H1 (cell line): ENCODE results near the gene SH3RF3. TPM values are rescaled to one million over a fixed set of nuclear protein-coding genes. Genes with fewer than 3 reads are reported as not detected.

ENCODE experiments used
- CTCF ChIA-PET: fragments of 300-600 bp; sonication (Branson Sonifier 250); formaldehyde crosslinking; loops from one replicate; lab custom pipeline; 2021; ENCODE audit not compliant: partially characterized antibody; lab: Charles Lee
- POLR2A ChIA-PET: fragments of 300-600 bp; sonication (Branson Sonifier 250); formaldehyde crosslinking; loops from one replicate; lab custom pipeline; 2021; ENCODE audit warnings: inconsistent platforms; ENCODE audit not compliant: partially characterized antibody; lab: Charles Lee
- DNase-seq, 2 experiments: peaks; one replicate each; pipeline versions ENCODE4 v3.0.0 to v3.0.0-alpha.2; 2010 to 2022; ENCODE audit warnings: low spot score in 2 of 2, low read depth in 1 of 2, mixed read lengths in 1 of 2
- FAIRE-seq: peaks from 2 replicates; lab custom pipeline; 2011; peaks lifted over from hg19 to GRCh38; lab: Jason Lieb, UNC
- H2AFZ ChIP-seq: 2 replicates; pipeline ENCODE4 v1.8.1; 2012; ENCODE audit warnings: low read length, inconsistent platforms
- H2AK5ac ChIP-seq: 2 replicates; pipeline ENCODE4 v1.6.1; 2013; ENCODE audit warnings: low read depth, low read length
- H2BK120ac ChIP-seq: replicated peaks from 2 replicates; pipeline ENCODE3; 2013; ENCODE audit warnings: low read depth, low read length, inconsistent platforms
- H2BK12ac ChIP-seq: 2 replicates; pipeline ENCODE4 v1.6.1; 2013; ENCODE audit warnings: low read depth, low read length
- H2BK15ac ChIP-seq: 2 replicates; pipeline ENCODE4 v1.6.1; 2013; ENCODE audit warnings: low read length
- H2BK20ac ChIP-seq: 2 replicates; pipeline ENCODE4 v1.6.1; 2013; ENCODE audit warnings: low read length
- H2BK5ac ChIP-seq: 2 replicates; pipeline ENCODE4 v1.6.1; 2013; ENCODE audit warnings: low read depth, low read length
- H3K14ac ChIP-seq: 2 replicates; pipeline ENCODE4 v1.6.1; 2013; ENCODE audit warnings: inconsistent platforms; ENCODE audit not compliant: insufficient read length
- H3K18ac ChIP-seq: 2 replicates; pipeline ENCODE4 v1.6.1; 2013; ENCODE audit warnings: low read length; ENCODE audit errors: extremely low read depth
- H3K23ac ChIP-seq: 2 replicates; pipeline ENCODE4 v1.6.1; 2013; ENCODE audit warnings: inconsistent platforms; ENCODE audit not compliant: insufficient read length
- H3K23me2 ChIP-seq: 2 replicates; pipeline ENCODE4 v1.6.1; 2013; ENCODE audit warnings: low read depth, low read length
- H3K27ac ChIP-seq: 2 replicates; pipeline ENCODE4 v1.6.1; 2011; ENCODE audit warnings: low read depth, low read length, inconsistent platforms
- H3K27me3 ChIP-seq, 4 experiments: replicated peaks in 1 of 4; 1 replicate in 1 of 4; 2 replicates in 3 of 4; pipeline versions ENCODE4 v1.6.1 to v1.8.1; 2011 to 2013; ENCODE audit warnings: low read length in 3 of 4, mild to moderate bottlenecking in 3 of 4, inconsistent platforms in 2 of 4, mixed read lengths in 2 of 4, moderate library complexity in 1 of 4; ENCODE audit not compliant: control insufficient read depth in 3 of 4, insufficient read depth in 3 of 4; ENCODE audit errors: extremely low read depth in 1 of 4
- H3K36me3 ChIP-seq, 4 experiments: 2 replicates each; pipeline versions ENCODE4 v1.6.1 to v1.8.1; 2011 to 2013; ENCODE audit warnings: mild to moderate bottlenecking in 4 of 4, low read length in 3 of 4, moderate library complexity in 2 of 4, control low read depth in 1 of 4, inconsistent platforms in 1 of 4; ENCODE audit not compliant: insufficient read depth in 4 of 4, control insufficient read depth in 2 of 4
- H3K4ac ChIP-seq: replicated peaks from 2 replicates; pipeline ENCODE3; 2013; ENCODE audit warnings: low read length, low read depth, mixed read lengths, inconsistent platforms; ENCODE audit not compliant: insufficient read length
- H3K4me1 ChIP-seq, 4 experiments: replicated peaks in 1 of 4; 1 replicate in 1 of 4; 2 replicates in 3 of 4; pipeline versions ENCODE4 v1.6.1 to v1.8.1; 2011 to 2013; ENCODE audit warnings: low read length in 3 of 4, inconsistent platforms in 2 of 4, mixed read lengths in 1 of 4; ENCODE audit not compliant: insufficient read depth in 4 of 4, control insufficient read depth in 3 of 4
- H3K4me2 ChIP-seq, 2 experiments: 2 replicates each; pipeline versions ENCODE4 v1.6.1 to v1.8.1; 2011 to 2013; ENCODE audit warnings: low read depth in 2 of 2, low read length in 2 of 2, control low read depth in 1 of 2, inconsistent platforms in 1 of 2, mild to moderate bottlenecking in 1 of 2; ENCODE audit not compliant: insufficient read depth in 1 of 2
- H3K4me3 ChIP-seq, 4 experiments: fragments of 200-600, 300-600 bp in 1 of 4; sonication (generic), shearing (Covaris generic), sonication (Bioruptor Twin) in 1 of 4; 2 replicates each; pipeline versions ENCODE4 v1.5.1 to v1.8.1; 2011 to 2016; ENCODE audit warnings: low read length in 4 of 4, low read depth in 3 of 4, control low read depth in 2 of 4, inconsistent platforms in 2 of 4, mild to moderate bottlenecking in 2 of 4, mixed read lengths in 1 of 4, moderate library complexity in 1 of 4; ENCODE audit not compliant: insufficient read depth in 2 of 4; ENCODE audit errors: extremely low read depth in 1 of 4
- H3K56ac ChIP-seq: replicated peaks from 2 replicates; pipeline ENCODE3; 2013; ENCODE audit warnings: low read depth, mild to moderate bottlenecking, mixed read lengths, low read length, inconsistent platforms; ENCODE audit not compliant: insufficient read length
- H3K79me1 ChIP-seq: 2 replicates; pipeline ENCODE4 v1.6.1; 2013; ENCODE audit warnings: low read depth, low read length, control low read depth
- H3K79me2 ChIP-seq, 2 experiments: 2 replicates each; pipeline versions ENCODE4 v1.6.1 to v1.8.1; 2012 to 2013; ENCODE audit warnings: low read length in 2 of 2, mild to moderate bottlenecking in 2 of 2, inconsistent platforms in 1 of 2; ENCODE audit not compliant: insufficient read depth in 2 of 2, control insufficient read depth in 1 of 2
- H3K9ac ChIP-seq, 4 experiments: replicated peaks in 1 of 4; 1 replicate in 1 of 4; 2 replicates in 3 of 4; pipeline versions ENCODE4 v1.6.1 to v1.8.1; 2011 to 2013; ENCODE audit warnings: low read depth in 3 of 4, low read length in 3 of 4, control low read depth in 2 of 4, mild to moderate bottlenecking in 2 of 4, moderate library complexity in 2 of 4, inconsistent platforms in 1 of 4; ENCODE audit errors: extremely low read depth in 1 of 4
- H3K9me3 ChIP-seq, 2 experiments: 2 replicates each; pipeline versions ENCODE4 v1.6.1 to v1.8.1; 2012 to 2013; ENCODE audit warnings: mild to moderate bottlenecking in 2 of 2, moderate library complexity in 2 of 2, control low read depth in 1 of 2, inconsistent platforms in 1 of 2, low read depth in 1 of 2, low read length in 1 of 2, mixed read lengths in 1 of 2; ENCODE audit not compliant: insufficient read depth in 2 of 2
- H4K20me1 ChIP-seq, 2 experiments: replicated peaks in 1 of 2; 2 replicates each; pipeline versions ENCODE3 to v1.8.1; 2011 to 2013; ENCODE audit warnings: inconsistent platforms in 2 of 2, low read length in 2 of 2, mild to moderate bottlenecking in 1 of 2; ENCODE audit not compliant: insufficient read depth in 2 of 2, control insufficient read depth in 1 of 2
- H4K5ac ChIP-seq: 2 replicates; pipeline ENCODE4 v1.6.1; 2013; ENCODE audit warnings: low read length, low read depth, mixed read lengths, inconsistent platforms; ENCODE audit not compliant: insufficient read length
- H4K8ac ChIP-seq: 2 replicates; pipeline ENCODE4 v1.8.0; 2013; ENCODE audit warnings: mild to moderate bottlenecking, moderate library complexity, low read length, inconsistent platforms; ENCODE audit not compliant: insufficient read depth; ENCODE audit errors: extremely low read depth
- H4K91ac ChIP-seq: replicated peaks from 2 replicates; pipeline ENCODE3; 2013; ENCODE audit warnings: low read length, mixed read lengths, inconsistent platforms; ENCODE audit not compliant: insufficient read length
- CHD1 ChIP-seq: IDR thresholded peaks from 2 replicates; pipeline ENCODE4 v1.6.1; 2012; ENCODE audit warnings: low read depth, low read length, improper control_type of control experiment
- CREB1 ChIP-seq: IDR thresholded peaks from 2 replicates; pipeline ENCODE4 v1.6.1; 2012; ENCODE audit warnings: inconsistent platforms
- EP300 ChIP-seq, 2 experiments: IDR thresholded peaks; 1 replicate in 1 of 2; 2 replicates in 1 of 2; pipeline ENCODE4 v1.6.1; 2011 to 2012; ENCODE audit warnings: low read depth in 2 of 2, low read length in 2 of 2, mild to moderate bottlenecking in 2 of 2, borderline replicate concordance in 1 of 2, inconsistent platforms in 1 of 2, moderate library complexity in 1 of 2
- KDM1A ChIP-seq: fragments of 200-600, 300-600 bp; sonication (generic); IDR thresholded peaks from 2 replicates; pipeline ENCODE4 v1.7.1; 2016; ENCODE audit warnings: mild to moderate bottlenecking, low read length, borderline replicate concordance
- KDM4A ChIP-seq: IDR thresholded peaks from one replicate; pipeline ENCODE4 v1.7.1; 2012; ENCODE audit warnings: low read depth, mild to moderate bottlenecking, moderate library complexity, low read length, inconsistent platforms; ENCODE audit not compliant: severe bottlenecking
- PHF8 ChIP-seq: fragments of 200-600 bp; sonication (generic); conservative IDR thresholded peaks from 2 replicates; pipeline ENCODE4 v1.7.1; 2012; ENCODE audit warnings: low read depth, mild to moderate bottlenecking, inconsistent platforms, low read length, moderate library complexity
- POLR2A ChIP-seq, 2 experiments: IDR thresholded peaks; 1 replicate in 1 of 2; 2 replicates in 1 of 2; pipeline ENCODE4 v1.6.1; 2011; ENCODE audit warnings: low read depth in 2 of 2, low read length in 2 of 2, mild to moderate bottlenecking in 2 of 2; ENCODE audit errors: control extremely low read depth in 1 of 2
- RAD21 ChIP-seq, 2 experiments: IDR thresholded peaks in 1 of 2; conservative IDR thresholded peaks in 1 of 2; 2 replicates each; pipeline ENCODE4 v1.6.1; 2011; ENCODE audit warnings: low read depth in 2 of 2, low read length in 2 of 2, improper control_type of control experiment in 1 of 2, inconsistent platforms in 1 of 2, mild to moderate bottlenecking in 1 of 2, moderate library complexity in 1 of 2
- SRF ChIP-seq: IDR thresholded peaks from 2 replicates; pipeline ENCODE4 v1.6.1; 2011; ENCODE audit warnings: mild to moderate bottlenecking, low read depth, low read length, moderate library complexity
- WGBS, 2 experiments: shearing (Covaris generic) in 1 of 2; methylation state at CpG; one replicate each; pipeline versions ENCODE4 v1.1.6 to v1.1.7; 2013 to 2015; ENCODE audit warnings: low lambda C conversion rate in 2 of 2, mixed read lengths in 2 of 2, inconsistent platforms in 1 of 2, low coverage in 1 of 2, missing lambda C conversion rate in 1 of 2; ENCODE audit not compliant: insufficient replicate concordance in 2 of 2, insufficient coverage in 1 of 2, insufficient read length in 1 of 2; ENCODE audit errors: extremely low coverage in 1 of 2, missing lambda C conversion rate in 1 of 2; 5-methylcytosine and 5-hydroxymethylcytosine counted together
- polyA plus RNA-seq, 7 experiments: library from polyadenylated mRNA; depleted of rRNA in 3 of 7; stranded (reverse) in 5 of 7; unstranded in 2 of 7; fragments of >200 nt in 5 of 7; fragments of 200-250 nt in 2 of 7; gene quantifications; 1 replicate in 5 of 7; 2 replicates in 1 of 7; 4 replicates in 1 of 7; pipeline versions ENCODE4 v1.2.1 to v1.2.3, GENCODE V29; 2011 to 2013; ENCODE audit warnings: missing spikeins in 2 of 7, mixed read lengths in 2 of 7
- total RNA-seq: library from RNA; stranded (reverse); fragmentation: NEBNext Ultra II Directional; extraction: Animal tissue kit (Norgen Biotek cat#: 25700); gene quantifications from 2 replicates; pipeline ENCODE4 v1.2.1, GENCODE V29; 2021
- TF ChIP-seq, protein P1 (sequence below), 3 experiments: IDR thresholded peaks; 1 replicate in 2 of 3; 2 replicates in 1 of 3; pipeline versions ENCODE4 v1.5.1 to v1.6.1; 2011; ENCODE audit warnings: low read length in 3 of 3, mild to moderate bottlenecking in 3 of 3, inconsistent platforms in 2 of 3, low read depth in 1 of 3, moderate library complexity in 1 of 3; ENCODE audit not compliant: insufficient read depth in 1 of 3; ENCODE audit errors: control extremely low read depth in 1 of 3

The SH3RF3 gene
- total and polyA plus RNA-seq, 2 of the 8 experiments (the other 6 are each of a cell fraction or from before 2014, with no cell fraction given) = 0.11 to 0.65 TPM

DNA sequence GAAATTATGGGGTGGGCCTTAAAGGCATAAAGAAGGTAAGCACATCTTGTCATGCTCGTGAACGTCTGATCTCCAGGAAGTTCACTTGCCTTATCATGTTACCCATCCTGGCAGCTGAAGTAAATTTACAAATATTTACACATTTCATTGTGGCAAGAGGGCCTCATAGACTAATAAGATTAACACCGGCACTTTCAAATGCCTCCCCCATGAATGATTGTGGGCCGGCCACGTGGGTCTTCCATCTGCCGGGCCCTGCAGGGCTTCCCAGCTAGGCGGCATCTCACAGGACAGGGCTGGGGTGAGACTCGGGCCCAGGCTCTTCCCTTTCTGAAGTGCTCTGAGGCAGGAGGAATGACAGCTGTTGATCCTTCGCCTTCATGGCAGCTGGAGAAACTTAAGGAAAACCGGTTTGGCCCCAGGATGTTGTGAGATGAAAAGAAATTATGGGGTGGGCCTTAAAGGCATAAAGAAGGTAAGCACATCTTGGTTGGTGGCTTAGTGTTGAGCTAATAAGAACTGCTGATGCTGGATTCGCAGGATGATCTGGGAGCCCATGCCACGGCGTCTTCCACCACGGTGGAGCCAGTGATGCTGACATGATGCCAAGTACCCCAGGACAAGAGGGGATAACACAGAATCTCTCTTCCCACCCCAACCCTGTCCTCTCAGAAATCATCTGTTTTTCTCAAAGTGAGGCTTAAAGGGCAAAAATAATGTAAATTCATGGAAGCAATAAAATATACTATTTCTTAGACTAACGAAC, 308.5 kb downstream of the SH3RF3 start:
- Histone ChIP-seq H2AFZ (no peak overlapping the region), H4K8ac (no peak overlapping the region), H3K27me3 (no peaks in the 10 kb centered on the region), H3K4me1 (no peaks in the 10 kb centered on the region), H4K91ac (no peak overlapping the region), H2AK5ac (no peak overlapping the region), H3K23ac (no peak overlapping the region), H3K18ac (no peak overlapping the region), H4K5ac (no peak overlapping the region), H2BK15ac (no peak overlapping the region), H3K4me3 (no peak overlapping the region), H2BK5ac (no peak overlapping the region), H3K27ac (no peak overlapping the region), H3K4me2 (no peak overlapping the region), H3K56ac (no peak overlapping the region), H3K79me1 (no peaks in the 10 kb centered on the region), H3K4ac (no peak overlapping the region), H3K79me2 (no peaks in the 10 kb centered on the region), H4K20me1 (no peaks in the 10 kb centered on the region), H3K36me3 (no peaks in the 10 kb centered on the region), H3K9me3 (peaks cover 5 to 7% of the 10 kb centered on the region in 2 experiments; a peak in 3 of 4 replicates), H2BK20ac (no peak overlapping the region), H3K23me2 (no peaks in the 10 kb centered on the region), H2BK120ac (no peak overlapping the region), H3K14ac (no peak overlapping the region), H2BK12ac (no peak overlapping the region), H3K9ac (no peak overlapping the region)
- FAIRE-seq (no peak), DNase-seq (no peak)
- ChIA-PET POLR2A (no interaction called here), CTCF (interaction anchor here (1.0 to 1.4 kb wide), 2 partner anchors 73 to 275 kb away, joined by 3 read pairs; no protein-coding TSS in a partner anchor)
- 93% methylated on average over 15 of the region's 15 CpGs; no CpG with 5 or more reads in 1 of the 2 experiments for WGBS, 2 experiments
- no peak for TF ChIP-seq PHF8
- TF ChIP-seq KDM4A = no peak
- no peak for TF ChIP-seq CREB1
- TF ChIP-seq SRF = no peak
- no peak for TF ChIP-seq KDM1A
- TF ChIP-seq, protein P1, sequence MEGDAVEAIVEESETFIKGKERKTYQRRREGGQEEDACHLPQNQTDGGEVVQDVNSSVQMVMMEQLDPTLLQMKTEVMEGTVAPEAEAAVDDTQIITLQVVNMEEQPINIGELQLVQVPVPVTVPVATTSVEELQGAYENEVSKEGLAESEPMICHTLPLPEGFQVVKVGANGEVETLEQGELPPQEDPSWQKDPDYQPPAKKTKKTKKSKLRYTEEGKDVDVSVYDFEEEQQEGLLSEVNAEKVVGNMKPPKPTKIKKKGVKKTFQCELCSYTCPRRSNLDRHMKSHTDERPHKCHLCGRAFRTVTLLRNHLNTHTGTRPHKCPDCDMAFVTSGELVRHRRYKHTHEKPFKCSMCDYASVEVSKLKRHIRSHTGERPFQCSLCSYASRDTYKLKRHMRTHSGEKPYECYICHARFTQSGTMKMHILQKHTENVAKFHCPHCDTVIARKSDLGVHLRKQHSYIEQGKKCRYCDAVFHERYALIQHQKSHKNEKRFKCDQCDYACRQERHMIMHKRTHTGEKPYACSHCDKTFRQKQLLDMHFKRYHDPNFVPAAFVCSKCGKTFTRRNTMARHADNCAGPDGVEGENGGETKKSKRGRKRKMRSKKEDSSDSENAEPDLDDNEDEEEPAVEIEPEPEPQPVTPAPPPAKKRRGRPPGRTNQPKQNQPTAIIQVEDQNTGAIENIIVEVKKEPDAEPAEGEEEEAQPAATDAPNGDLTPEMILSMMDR (IDR thresholded peaks at IDR 0.05; ENCODE audit: control extremely low read depth in 1 of 3, insufficient read depth in 1 of 3, low read depth in 1 of 3, low read length in 3 of 3) = no peak
- no peak for TF ChIP-seq RAD21 (IDR thresholded peaks at IDR 0.05 in 1 of 2, conservative IDR thresholded peaks at IDR 0.05 in 1 of 2; ENCODE audit: low read depth in 2 of 2, low read length in 2 of 2)
- TF ChIP-seq POLR2A (IDR thresholded peaks at IDR 0.05; ENCODE audit: control extremely low read depth in 1 of 2, low read depth in 2 of 2, low read length in 2 of 2) = no peak
- no peak for TF ChIP-seq EP300 (IDR thresholded peaks at IDR 0.05; ENCODE audit: borderline replicate concordance in 1 of 2, low read depth in 2 of 2, low read length in 2 of 2)
- TF ChIP-seq CHD1 = no peak
